Activated CD4-positive, CD25-positive, alpha-beta regulatory T cell (primary cell): ENCODE results near the gene JPT2.
A peak's percentile ranks its signal among the peaks of the same experiment; 100 is the strongest.
"Not testable (repeated sequence)": the region's sequence is repeated elsewhere in the genome, so short reads cannot be mapped to it uniquely, and the experiment has no call there.

Source experiments
- DNase-seq, 4 experiments: peaks; one replicate each; lab custom pipeline; 2025; lab: John Stamatoyannopoulos, UW

JPT2 gene

GRCh38 chr16:1707193-1707790, 29.2 kb downstream of the JPT2 start:
- DNase-seq: no peak

GRCh38 chr16:1708083-1708767, 30.1 kb downstream of the JPT2 start:
- no peak for DNase-seq

- no peak for DNase-seq
Observed at GRCh38 chr16:1708768-1709180, 30.7 kb downstream of the JPT2 start.

- no peak for DNase-seq
Observed at GRCh38 chr16:1709356-1709755, 31.3 kb downstream of the JPT2 start.

- DNase-seq: no peak
Observed at GRCh38 chr16:1710811-1711507, 32.9 kb downstream of the JPT2 start.

GRCh38 chr16:1712791-1713261, 34.7 kb downstream of the JPT2 start:
- DNase-seq: no peak

- DNase-seq: no peak
Observed at GRCh38 chr16:1713331-1713730, 35.3 kb downstream of the JPT2 start.

- DNase-seq: no peak
Observed at GRCh38 chr16:1713933-1714332, 35.9 kb downstream of the JPT2 start.

GRCh38 chr16:1715220-1715619, 37.1 kb downstream of the JPT2 start:
- no peak for DNase-seq

GRCh38 chr16:1718236-1718635, 40.2 kb downstream of the JPT2 start:
- DNase-seq: not testable (repeated sequence)

- not testable (repeated sequence) for DNase-seq
Observed at GRCh38 chr16:1719559-1720229, 41.6 kb downstream of the JPT2 start.

GRCh38 chr16:1721372-1721771, 43.3 kb downstream of the JPT2 start:
- no peak for DNase-seq

GRCh38 chr16:1723450-1724147, 45.5 kb downstream of the JPT2 start:
- peak in 1 of 4 experiments; percentile 5 for DNase-seq

- no peak for DNase-seq
Observed at GRCh38 chr16:1724491-1724890, 46.4 kb downstream of the JPT2 start.

GRCh38 chr16:1726661-1727502, 48.8 kb downstream of the JPT2 start:
- no peak for DNase-seq

GRCh38 chr16:1727651-1728624, 49.9 kb downstream of the JPT2 start:
- no peak for DNase-seq

GRCh38 chr16:1729026-1729425, 50.9 kb downstream of the JPT2 start:
- no peak for DNase-seq

GRCh38 chr16:1729445-1729844, 51.4 kb downstream of the JPT2 start:
- DNase-seq: no peak

- no peak for DNase-seq
Observed at GRCh38 chr16:1731073-1731472, 53.0 kb downstream of the JPT2 start.

GRCh38 chr16:1731603-1732002, 53.5 kb downstream of the JPT2 start:
- no peak for DNase-seq
